Central memory CD4-positive, alpha-beta T cell (primary cell): ENCODE results near the gene TARDBP.
"Not testable (repeated sequence)": the region's sequence is repeated elsewhere in the genome, so short reads cannot be mapped to it uniquely, and the experiment has no call there.

Experiments used
- DNase-seq: peaks from one replicate; pipeline ENCODE4 v3.0.0; 2022

The TARDBP gene

DNA sequence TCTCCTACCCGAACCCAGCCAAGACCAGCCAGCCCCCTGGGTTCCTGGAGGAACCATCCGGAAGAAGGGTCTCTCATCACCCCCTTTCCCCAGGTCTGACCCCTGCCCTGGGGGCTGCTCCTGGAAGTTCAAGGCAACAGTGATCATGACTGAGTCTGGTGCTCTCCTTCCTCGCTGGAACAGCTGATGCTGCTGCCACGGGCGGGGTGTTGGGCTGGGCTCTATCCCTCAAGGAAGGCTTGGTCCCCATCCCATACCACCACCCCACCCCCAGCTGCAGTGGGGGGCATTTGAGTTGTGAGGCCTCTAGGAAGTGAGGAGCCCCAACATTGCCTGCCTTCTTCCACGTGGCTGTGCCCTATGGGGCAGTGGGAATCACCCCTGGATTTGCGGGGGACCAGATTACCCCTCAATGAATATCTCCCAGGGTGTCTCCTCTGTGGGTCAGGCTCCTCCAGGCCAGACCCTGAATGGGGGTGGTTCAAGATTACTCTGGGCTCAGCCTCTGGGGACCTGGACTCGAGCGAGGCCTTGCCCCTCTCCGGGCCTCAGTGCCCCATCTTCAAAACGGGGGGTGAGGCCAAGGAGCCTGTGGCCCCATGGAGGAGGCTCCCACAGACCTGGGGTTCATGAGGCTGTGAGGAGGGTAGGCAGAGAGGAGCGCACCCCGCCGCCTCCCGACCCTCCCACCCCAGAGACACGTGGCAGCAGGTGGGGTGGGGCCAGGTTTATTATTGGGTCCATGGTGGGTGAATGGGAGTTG lies 31.8 kb downstream of the TARDBP start:
- no peak for DNase-seq

- DNase-seq, result no peak
Measured at GRCh38 chr1:11044849-11045427, 32.5 kb downstream of the TARDBP start.

DNA sequence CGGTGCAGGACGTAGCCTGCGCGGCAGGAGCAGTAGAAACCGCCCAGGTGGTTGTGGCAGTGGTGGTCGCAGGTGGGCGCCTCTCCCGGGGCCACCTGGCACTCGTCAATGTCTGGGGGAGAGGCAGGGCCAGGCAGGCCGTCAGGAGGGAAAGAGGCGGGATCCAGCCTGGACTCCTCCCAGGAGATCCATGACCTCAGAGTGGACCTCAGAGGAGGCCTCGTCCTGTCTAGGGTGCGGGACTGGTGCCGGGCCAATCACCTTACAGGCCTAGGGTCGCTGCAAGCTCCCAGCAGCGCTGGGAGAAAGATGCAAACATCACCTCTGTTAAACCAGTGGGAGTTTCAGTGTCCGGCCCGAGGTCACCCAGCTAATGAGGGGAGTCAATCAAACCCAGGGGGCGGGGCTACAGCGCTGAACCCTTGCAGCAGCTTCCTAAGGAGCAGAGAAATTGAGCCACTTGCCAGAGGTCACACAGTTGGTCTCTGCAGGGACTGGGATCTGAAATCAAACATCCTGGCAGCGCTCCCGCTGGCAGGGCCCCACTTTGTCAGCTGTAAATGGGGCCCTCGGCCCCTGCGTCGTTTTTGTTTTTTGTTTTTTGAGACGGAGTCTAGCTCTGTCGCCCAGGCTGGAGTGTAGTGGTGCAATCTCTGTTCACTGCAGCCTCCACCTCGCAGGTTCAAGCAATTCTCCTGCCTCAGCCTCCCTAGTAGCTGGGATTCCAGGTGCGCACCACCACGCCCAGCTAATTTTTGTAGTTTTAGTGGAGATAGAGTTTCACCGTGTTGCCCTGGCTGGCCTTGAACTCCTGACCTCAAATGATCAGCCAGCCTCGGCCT lies 33.2 kb downstream of the TARDBP start:
- DNase-seq, result no peak

GRCh38 chr1:11046270-11046566 lies 33.8 kb downstream of the TARDBP start:
- DNase-seq, result no peak

DNA sequence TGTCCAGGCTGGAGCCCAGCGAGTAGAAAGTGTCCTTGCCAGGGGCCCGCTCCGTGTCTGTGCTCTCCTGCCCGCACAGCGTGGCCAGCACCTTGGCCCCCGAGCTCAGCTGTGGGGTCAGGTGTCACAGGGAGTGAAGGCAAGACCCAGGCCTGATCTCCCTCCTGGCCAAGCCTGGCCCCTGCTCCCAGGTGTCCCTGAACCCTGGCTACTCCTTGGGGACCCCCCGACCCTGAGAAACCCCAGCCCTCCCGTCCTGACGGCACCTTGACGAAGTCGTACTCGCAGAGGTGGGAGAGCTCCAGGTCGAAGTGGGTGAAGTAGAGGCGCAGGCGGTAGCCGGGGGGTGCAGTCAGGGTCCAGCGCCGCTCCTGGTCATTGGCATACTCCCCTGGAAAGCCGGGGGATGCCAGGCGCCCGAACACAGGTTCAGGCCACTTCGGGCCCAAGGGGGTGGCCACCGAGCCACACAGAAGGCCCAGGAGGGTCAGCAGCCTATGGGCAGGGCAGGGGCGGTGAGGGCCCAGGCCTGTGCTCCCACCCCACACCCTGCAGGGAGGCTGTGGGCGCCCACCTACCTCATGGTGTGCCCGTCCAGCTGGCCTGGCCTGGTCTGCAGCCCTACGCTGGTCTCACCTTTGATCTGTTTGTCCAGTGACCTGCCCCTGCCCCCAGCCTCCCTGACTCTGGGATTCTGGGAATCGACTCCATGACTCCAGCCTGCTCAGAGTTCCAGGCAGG lies 34.3 kb downstream of the TARDBP start, which contains the start of gene MASP2:
Gene MASP2 (minus strand): TSS at position 615 of the 741 bp plus-strand sequence. CDS start 32 bp downstream, at position 583.
- no peak for DNase-seq

DNA sequence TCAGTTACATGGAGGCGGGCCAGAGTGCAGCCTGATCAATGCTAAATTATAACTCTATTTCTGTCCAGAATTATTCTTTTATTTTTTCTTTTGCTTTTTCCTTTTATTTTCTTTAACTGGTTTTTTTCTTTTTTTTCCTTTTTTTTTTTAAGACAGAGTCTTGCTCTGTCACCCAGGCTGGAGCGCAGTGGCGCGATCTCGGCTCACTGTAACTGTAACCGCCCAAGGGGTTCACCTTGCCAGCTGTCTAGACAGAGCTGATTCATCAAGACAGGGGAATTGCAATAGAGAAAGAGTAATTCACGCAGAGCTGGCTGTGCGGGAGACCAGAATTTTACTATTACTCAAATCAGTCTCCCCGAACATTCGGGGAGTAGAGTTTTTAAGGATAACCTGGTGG lies 38.7 kb downstream of the TARDBP start:
- DNase-seq, result not testable (repeated sequence)

DNA sequence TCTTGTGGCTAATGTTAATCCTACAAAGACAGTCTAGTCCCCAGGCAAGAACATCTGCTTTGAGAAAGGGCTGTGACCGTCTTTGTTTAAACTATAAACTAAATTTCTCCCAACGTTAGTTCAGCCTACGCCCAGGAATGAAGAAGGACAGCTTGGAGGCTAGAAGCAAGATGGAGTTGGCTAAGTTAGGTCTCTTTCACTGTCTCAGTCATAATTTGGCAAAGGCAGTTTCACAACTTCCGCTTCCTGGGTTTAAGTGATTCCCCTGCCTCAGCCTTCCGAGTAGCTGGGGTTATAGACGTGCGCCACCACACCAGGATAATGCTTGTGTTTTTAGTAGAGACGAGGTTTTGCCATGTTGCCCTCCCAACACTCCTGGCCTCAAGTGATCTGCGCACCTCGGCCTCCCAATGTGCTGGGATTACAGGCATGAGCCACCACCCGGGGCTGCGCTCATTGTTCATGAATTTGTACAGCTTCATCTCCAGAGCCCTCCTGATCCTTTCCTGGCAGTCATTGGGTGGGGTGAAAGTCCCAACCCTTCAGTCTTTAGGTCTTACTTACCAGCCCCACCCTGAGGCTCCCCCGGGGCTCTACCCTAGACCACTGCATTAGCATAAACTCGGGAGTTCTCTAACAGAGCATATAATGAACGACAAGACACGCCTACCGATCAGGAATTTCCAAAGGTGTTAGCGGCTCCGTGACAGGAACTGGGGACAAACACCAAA lies 39.5 kb downstream of the TARDBP start:
- DNase-seq, result no peak

DNA sequence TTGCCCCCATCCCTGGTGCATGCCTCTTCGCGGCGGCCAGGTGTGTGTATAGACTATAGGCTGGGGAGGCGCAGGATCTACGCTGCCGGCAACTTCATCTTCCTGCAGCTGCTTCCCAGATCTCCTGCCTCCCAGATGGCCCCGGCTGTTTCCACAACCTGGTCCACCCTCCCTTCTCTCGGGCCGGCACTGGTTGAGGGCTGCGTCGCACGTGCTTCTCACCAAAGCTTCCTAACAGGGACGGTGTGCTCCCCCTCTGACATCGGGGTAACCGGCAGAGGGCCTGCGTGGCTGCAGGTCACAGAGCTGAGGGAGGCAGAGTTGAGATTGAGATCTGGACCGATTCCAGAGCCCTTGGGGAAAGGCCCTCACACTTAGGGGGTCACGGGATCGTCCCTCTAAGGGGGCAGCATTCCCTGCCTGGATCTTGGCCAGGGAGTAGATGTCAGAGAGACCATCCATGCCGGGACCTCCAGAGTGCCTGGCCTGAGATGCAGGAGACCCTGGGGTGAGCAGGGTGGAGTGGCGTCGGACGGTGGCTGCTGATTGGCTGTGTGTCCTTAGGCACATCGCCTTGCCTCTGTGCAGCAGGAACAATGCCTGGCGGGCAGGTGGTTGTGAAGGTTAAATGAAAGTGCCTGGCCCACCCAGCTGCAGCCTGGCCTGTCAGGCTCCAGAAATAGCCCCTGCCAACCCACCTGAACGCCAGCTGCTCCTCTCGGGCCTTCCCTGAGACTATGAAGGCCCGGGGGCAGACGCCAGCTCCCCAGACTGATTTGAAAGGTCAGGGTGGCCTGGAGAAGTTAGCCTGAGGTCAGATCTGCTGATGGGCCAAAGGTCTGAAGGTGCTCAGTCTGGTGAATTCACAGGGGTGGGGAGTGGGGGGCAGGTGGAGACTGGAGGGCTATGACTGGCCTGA lies 40.6 kb downstream of the TARDBP start:
- DNase-seq, result no peak

- DNase-seq, result no peak
Measured at GRCh38 chr1:11053758-11054137, 41.3 kb downstream of the TARDBP start.

DNA sequence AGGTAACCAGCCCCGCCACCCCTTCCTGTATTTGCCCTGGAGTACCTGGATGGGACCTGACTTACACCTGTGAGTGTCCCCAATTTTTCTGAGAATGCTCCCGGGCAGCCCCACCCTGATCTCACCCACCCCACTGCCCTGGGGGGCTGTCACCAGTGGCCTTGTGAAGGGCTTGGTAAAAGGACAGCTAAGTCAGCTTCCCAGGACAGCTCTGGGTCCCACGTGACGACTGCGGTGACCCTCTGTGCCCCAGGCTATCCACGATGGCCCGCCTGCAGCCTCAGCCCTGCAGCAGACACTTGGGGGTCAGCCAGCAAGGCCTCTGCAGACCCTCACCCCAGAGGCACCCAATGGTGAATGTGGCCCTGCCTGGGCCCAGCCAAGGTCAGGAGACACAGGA lies 41.7 kb downstream of the TARDBP start:
- no peak for DNase-seq

- DNase-seq, result no peak
Measured at GRCh38 chr1:11054666-11055065, 42.2 kb downstream of the TARDBP start.

- DNase-seq, result no peak
Measured at GRCh38 chr1:11055676-11056075, 43.2 kb downstream of the TARDBP start.

- no peak for DNase-seq
Measured at GRCh38 chr1:11056504-11056903, 44.0 kb downstream of the TARDBP start.

DNA sequence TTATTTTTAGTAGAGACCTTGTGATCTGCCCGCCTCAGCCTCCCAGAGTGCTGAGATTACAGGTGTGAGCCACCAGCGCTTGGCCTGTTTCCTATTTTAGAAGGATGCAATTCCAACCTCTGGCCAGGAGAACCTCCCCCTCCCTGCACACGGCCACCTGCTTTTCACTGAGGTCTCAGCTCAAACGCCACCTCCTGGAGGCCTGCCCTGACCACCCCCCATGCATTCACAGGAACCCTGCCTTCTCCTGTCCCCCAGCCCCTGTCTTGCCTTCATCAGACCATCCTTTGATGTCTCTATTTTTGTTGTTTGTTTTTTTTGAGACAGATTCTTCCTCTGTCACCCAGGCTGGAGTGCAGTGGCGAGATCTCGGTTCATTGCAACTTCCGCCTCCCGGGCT lies 45.0 kb downstream of the TARDBP start:
- DNase-seq, result no peak

- DNase-seq, result no peak
Measured at GRCh38 chr1:11058026-11058425, 45.6 kb downstream of the TARDBP start.

- no peak for DNase-seq
Measured at GRCh38 chr1:11058595-11059154, 46.2 kb downstream of the TARDBP start.

- no peak for DNase-seq
Measured at GRCh38 chr1:11059155-11059967, 46.9 kb downstream of the TARDBP start.

DNA sequence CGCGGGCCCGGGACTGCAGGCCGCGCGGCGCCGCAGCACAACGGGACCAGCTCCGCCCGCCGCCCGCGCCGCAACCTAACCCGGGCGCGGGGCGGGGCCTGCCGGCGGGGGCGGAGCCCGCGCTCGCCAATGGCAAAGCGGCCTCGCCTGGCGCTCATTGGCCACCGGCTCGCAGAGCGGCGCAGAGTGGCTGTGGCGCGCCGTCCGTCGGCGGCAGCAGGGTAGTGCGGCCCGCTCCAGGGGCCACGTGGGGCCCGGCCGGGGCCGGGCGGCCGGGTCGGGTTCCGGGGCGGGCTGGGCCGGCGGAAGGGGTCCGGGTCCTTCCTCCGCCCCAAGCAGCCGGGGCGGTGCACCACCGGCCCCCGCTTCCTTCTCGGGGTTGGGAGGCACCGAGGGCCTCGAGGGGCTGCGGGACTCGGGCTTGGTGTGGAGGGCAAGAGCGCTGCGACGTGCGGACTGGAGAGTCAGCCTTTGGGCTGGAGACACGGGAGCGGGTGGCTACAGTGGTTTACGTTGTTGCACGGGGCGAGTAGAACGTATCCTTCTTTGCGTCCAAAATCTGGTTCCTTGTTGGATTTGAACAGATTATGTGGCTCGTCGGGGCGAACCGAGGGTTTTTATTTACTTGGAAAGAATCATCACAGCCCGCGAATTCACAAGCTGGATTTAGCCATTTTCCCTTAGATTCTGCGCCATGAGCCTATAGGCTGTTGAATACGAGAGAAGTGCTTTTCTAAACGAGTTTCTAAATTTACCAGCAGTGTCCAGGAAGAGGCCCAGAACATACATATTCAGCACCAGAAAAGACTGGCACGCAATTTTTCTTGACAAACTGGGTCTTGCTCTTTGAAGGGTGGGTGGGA lies 47.7 kb downstream of the TARDBP start, which contains the start of gene SRM:
Gene SRM (minus strand): TSS at position 51 of the 863 bp plus-strand sequence. CDS start 75 bp downstream, outside the sequence.
- DNase-seq, result peak; percentile 89
